H1 (cell line): ENCODE data around the gene NUP88.

Experiments used
- CEBPB ChIP-seq: IDR thresholded peaks from 2 replicates; pipeline ENCODE4 v1.6.1; 2012; ENCODE audit warnings: low read depth, low read length
- CTCF ChIP-seq, 3 experiments: IDR thresholded peaks; 1 replicate in 2 of 3; 2 replicates in 1 of 3; pipeline versions ENCODE4 v1.5.1 to v1.6.1; 2011; ENCODE audit warnings: low read length in 3 of 3, mild to moderate bottlenecking in 3 of 3, inconsistent platforms in 2 of 3, low read depth in 1 of 3, moderate library complexity in 1 of 3; ENCODE audit not compliant: insufficient read depth in 1 of 3; ENCODE audit errors: control extremely low read depth in 1 of 3
- EZH2 ChIP-seq: fragments of 200-600 bp; sonication (generic); IDR thresholded peaks from 2 replicates; pipeline ENCODE4 v1.7.1; 2012; ENCODE audit warnings: low read depth, mild to moderate bottlenecking, moderate library complexity, low read length, inconsistent platforms; ENCODE audit not compliant: severe bottlenecking
- MAFK ChIP-seq: IDR thresholded peaks from 2 replicates; pipeline ENCODE4 v1.6.1; 2012; ENCODE audit warnings: low read depth, mild to moderate bottlenecking, improper control_type of control experiment, low read length
- POLR2A ChIP-seq, 2 experiments: IDR thresholded peaks; 1 replicate in 1 of 2; 2 replicates in 1 of 2; pipeline ENCODE4 v1.6.1; 2011; ENCODE audit warnings: low read depth in 2 of 2, low read length in 2 of 2, mild to moderate bottlenecking in 2 of 2; ENCODE audit errors: control extremely low read depth in 1 of 2
- RNF2 ChIP-seq: fragments of 200-900, 300-1000 bp; sonication (generic); IDR thresholded peaks from 2 replicates; pipeline ENCODE4 v1.7.1; 2016; ENCODE audit warnings: borderline replicate concordance, low read depth, mild to moderate bottlenecking, antibody characterized with exemption, low read length; ENCODE audit not compliant: poor library complexity, severe bottlenecking; ENCODE audit errors: missing control alignments
- SIX5 ChIP-seq: IDR thresholded peaks from 2 replicates; pipeline ENCODE4 v1.6.1; 2011; ENCODE audit warnings: mild to moderate bottlenecking, low read depth, low read length
- TBP ChIP-seq: IDR thresholded peaks from 2 replicates; pipeline ENCODE4 v1.6.1; 2011; ENCODE audit warnings: low read depth, low read length, improper control_type of control experiment
- YY1 ChIP-seq: IDR thresholded peaks from 2 replicates; pipeline ENCODE4 v1.6.1; 2011; ENCODE audit warnings: low read depth, mild to moderate bottlenecking, low read length

- TF ChIP-seq CEBPB, result no peak
- no peak for TF ChIP-seq CTCF (IDR thresholded peaks at IDR 0.05; ENCODE audit: control extremely low read depth in 1 of 3, insufficient read depth in 1 of 3, low read depth in 1 of 3, low read length in 3 of 3)
- TF ChIP-seq SIX5, result no peak
- TF ChIP-seq RNF2, result no peak
- TF ChIP-seq MAFK, result no peak
- no peak for TF ChIP-seq YY1
- TF ChIP-seq POLR2A (IDR thresholded peaks at IDR 0.05; ENCODE audit: control extremely low read depth in 1 of 2, low read depth in 2 of 2, low read length in 2 of 2), result no peak
- no peak for TF ChIP-seq TBP
- TF ChIP-seq EZH2, result no peak
These were observed 5.8 kb downstream of the NUP88 start for GRCh38 chr17:5413682-5414081.
